SK-N-SH treated with all-trans-retinoic acid at 6 μM for 48 hours (cell line): ENCODE measurements around the gene PYY.

ENCODE experiments used
- CSDC2 ChIP-seq: fragments of 250-450 bp; sonication (Bioruptor Pico); IDR thresholded peaks from 2 replicates; pipeline ENCODE4 v1.5.0; 2020; ENCODE audit warnings: mild to moderate bottlenecking, moderate library complexity
- ESRRG ChIP-seq: fragments of 250-450 bp; sonication (Bioruptor Pico); IDR thresholded peaks from 2 replicates; pipeline ENCODE4 v1.6.1; 2021; ENCODE audit warnings: mild to moderate bottlenecking
- POU6F1 ChIP-seq: fragments of 250-450 bp; sonication (Bioruptor Pico); IDR thresholded peaks from 2 replicates; pipeline ENCODE4 v1.8.0; 2021; ENCODE audit warnings: low read depth, mild to moderate bottlenecking, moderate library complexity, borderline replicate concordance
- RARB ChIP-seq: fragments of 250-450 bp; sonication (Bioruptor Pico); IDR thresholded peaks from 2 replicates; pipeline ENCODE4 v1.8.0; 2021; ENCODE audit warnings: mild to moderate bottlenecking, moderate library complexity
- SNAI2 ChIP-seq: fragments of 250-450 bp; sonication (Bioruptor Pico); IDR thresholded peaks from 2 replicates; pipeline ENCODE4 v1.5.0; 2020; ENCODE audit warnings: mild to moderate bottlenecking, moderate library complexity
- TCF4 ChIP-seq: fragments of 250-450 bp; sonication (Bioruptor Pico); IDR thresholded peaks from 2 replicates; pipeline ENCODE4 v1.8.0; 2021; ENCODE audit warnings: mild to moderate bottlenecking, moderate library complexity, borderline replicate concordance
- ZC3H10 ChIP-seq: fragments of 250-450 bp; sonication (Bioruptor Pico); IDR thresholded peaks from 2 replicates; pipeline ENCODE4 v1.5.1; 2021; ENCODE audit warnings: mild to moderate bottlenecking, moderate library complexity
- ZFP3 ChIP-seq: fragments of 250-450 bp; sonication (Bioruptor Pico); IDR thresholded peaks from 2 replicates; pipeline ENCODE4 v1.5.0; 2020; ENCODE audit warnings: mild to moderate bottlenecking, moderate library complexity
- ZFP30 ChIP-seq: fragments of 450-650 bp; formaldehyde crosslinking; IDR thresholded peaks from 2 replicates; pipeline ENCODE4 v1.5.0; 2022; ENCODE audit warnings: mild to moderate bottlenecking, moderate library complexity

- TF ChIP-seq POU6F1 (CRISPR knock-in tag) (no peak), SNAI2 (CRISPR knock-in tag) (no peak), ESRRG (no peak), ZFP30 (CRISPR knock-in tag) (no peak), ZFP3 (CRISPR knock-in tag) (no peak), ZC3H10 (CRISPR knock-in tag) (no peak), RARB (CRISPR knock-in tag) (no peak), CSDC2 (CRISPR knock-in tag) (no peak), TCF4 (CRISPR knock-in tag) (no peak)
Observed at GRCh38 chr17:43978078-43978477, 24.3 kb upstream of the PYY start.
